Activated gamma-delta T cell treated with Interleukin-2 at 50 U/mL for 16 hours (primary cell): ENCODE results near the gene SDK2.
A peak's percentile ranks its signal among the peaks of the same experiment; 100 is the strongest.

Experiments
- DNase-seq: peaks from one replicate; pipeline ENCODE4 v3.0.0-alpha.2; 2020

Gene SDK2

DNA sequence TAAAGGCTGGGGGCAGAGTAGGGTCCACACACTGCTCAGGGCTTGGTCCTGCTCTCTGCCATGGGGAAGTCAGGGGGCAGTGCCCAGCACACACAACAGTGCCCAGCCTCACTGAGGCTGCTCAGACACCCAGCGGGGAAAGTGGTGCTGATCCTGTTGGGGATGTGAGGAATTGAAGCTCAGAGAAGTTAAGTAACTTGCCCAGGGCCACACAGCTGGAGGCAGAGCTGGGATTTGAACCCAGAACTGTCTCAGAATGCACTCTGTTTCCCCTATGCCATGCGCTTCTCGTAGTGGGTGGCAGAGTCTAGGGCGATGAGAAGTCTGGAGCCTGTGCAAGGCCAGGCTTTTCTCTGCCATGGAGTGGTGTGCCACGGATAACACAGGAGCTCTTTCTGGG lies 59.3 kb downstream of the SDK2 start:
- DNase-seq = no peak

DNA sequence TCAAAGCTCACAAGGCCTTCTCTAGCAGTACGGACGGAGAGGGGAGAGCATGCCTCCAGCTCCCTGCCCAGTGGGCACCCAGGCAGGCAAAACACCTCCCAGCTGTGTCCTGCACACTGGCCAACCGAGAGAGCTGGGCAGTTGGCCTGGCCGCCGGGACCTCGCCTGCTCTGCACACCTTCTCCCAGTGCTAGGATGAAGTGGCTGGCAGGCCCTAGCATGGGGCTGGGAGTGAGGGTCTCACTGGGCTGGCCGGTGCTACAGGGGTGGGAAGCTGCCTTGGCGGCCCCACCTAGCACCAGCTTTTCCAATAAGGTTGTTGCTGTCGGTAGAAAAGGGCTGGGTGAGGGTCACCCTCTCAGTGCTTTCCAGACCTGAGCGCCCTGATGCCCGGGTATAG lies 60.2 kb downstream of the SDK2 start:
- DNase-seq = no peak

DNA sequence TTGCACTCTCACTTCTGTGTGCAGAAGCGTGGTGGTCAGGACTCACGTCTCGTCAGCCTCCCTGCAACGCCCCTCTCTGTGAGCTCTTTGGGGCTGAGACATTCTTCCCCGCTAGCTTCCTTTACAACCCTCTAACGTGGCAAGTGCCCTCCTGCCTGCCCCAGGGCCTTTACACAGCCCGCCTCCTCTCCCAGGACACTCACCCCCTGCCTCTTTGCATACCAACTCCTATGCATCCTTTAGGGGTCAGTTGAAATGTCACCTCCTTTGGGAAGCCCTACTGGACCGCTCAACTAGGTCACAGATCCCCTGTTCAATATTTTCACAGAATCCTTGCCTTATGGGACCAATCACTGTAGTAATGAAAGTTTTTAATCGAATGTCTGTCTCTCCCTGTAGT lies 61.4 kb downstream of the SDK2 start:
- DNase-seq = no peak

DNA sequence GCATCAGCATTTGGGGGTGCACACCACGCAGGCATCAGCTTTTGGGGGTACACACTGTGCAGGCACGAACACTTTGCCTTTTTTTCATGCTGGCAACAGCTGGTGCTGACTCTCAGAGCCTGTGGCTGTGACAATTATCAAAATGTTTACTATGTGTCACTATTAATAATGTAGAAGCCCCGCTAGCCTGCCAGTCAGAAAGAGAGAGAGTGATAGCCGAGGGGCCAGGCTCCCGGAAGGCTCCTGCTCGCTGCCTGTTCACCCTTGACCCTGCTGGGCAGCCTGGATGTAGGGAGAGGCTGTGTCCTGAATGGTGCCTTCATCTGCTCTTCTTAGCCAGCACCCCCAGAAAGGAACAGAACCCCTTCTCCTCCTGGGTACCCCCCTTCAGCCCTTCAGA lies 61.9 kb downstream of the SDK2 start:
- DNase-seq = no peak

DNA sequence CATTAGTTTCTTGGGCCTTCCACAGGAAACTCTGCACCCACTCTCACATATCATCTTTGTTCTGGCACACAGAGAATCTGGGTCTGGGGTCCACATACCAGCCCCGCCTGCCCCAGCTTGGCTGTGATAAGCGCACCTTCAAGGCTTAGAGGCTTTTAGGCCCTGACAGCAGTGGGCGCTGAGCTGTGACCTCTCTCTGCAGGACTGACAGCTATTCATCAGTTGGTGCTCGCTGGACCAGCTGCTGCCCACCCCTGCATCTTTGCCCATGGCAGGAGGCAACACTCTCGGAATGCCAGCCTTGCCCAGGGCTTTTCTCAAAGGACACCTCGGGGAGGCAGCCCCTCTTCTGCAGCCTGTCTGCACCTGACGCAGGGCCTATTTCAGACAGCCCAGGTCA lies 62.9 kb downstream of the SDK2 start:
- DNase-seq = no peak

DNA sequence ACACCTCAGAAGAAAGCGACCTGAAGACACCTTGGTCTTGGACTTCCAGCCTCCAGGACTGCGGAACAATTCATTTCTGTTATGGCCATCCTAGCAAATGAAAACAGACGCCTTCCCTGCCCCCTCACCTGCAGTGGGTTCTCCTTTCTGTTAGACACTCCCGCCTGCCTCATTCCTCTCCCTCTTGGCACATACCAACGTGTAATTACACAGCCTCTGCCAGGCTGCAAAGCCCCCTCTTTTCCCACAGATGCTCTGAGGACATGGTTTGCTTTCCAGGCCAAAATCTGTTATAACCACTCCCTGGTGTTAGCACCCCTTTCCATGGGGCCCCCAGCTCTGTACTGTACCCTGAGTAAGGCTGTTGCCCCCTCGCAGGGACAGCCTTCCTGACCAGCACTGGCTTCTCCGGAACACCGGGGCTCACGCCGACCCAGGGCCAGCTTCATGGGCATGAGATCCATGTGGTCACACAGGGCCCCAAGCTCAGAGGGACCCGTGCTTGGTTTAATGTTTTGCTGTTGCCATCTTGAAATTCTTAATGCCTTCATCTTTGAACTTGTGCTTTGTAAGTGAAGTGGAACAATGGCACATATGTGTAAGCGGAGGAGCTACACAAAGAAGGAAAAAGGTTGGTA lies 64.1 kb downstream of the SDK2 start:
- no peak for DNase-seq

DNA sequence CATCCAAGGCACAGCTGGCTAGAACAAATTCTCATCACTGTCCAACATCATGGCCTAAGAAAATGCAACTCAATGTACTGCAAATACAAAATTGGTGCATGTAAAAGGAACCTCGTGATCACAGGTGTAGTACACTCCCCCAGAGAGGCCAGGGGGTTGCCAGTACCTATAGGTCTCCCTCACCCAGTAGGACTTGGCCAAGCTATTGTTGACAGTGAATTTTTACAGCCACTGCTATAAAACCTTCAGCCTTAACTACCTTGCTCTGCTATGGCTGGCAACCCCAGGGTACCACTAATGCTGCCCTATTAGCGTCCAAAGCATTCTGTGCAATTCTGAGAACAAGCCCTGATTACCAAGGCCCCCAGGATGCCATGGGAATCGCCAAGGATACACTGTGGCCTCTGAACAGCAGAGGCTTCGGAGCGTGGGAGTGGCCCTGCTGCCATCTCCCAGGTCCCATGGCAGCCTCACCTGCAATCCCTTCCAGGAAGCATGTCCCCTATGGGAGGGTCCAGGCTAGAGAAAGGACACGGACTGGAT lies 67.6 kb downstream of the SDK2 start:
- DNase-seq = no peak

DNA sequence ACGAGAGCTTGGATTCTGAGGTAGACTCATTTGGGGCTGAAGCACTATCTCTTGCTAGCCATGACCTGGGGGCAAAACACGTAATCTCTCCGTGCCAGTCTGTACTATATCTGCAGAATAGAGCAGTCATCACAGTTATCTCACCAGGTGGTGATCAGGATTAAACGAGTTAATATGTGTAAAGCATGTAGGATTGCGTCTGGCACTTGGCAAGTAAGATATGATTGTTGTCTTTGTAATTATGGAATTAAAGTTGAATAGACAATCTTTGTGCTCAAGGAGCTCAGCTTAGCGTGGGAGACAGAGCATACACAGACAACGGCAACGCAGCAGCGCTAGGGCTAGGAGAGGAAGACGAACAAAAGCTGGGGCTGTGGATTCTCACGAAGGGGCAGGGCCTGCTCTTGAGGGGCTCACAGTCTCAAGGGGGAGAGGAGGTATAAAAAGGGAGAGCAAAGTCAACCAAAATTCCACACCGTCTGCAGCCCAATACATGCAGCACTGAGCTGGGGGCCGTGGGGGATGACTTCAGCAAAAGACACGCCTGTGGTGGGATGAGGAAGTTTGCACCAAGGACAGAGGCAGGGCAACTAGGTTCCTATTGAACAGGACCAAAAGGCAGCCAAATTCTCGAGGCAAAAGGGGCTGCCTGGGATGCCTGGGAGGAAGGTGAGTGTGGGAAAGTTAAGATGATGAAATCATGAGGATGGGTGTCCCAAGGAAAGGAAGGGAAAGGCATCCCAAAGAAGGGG lies 68.6 kb downstream of the SDK2 start:
- DNase-seq = no peak

DNA sequence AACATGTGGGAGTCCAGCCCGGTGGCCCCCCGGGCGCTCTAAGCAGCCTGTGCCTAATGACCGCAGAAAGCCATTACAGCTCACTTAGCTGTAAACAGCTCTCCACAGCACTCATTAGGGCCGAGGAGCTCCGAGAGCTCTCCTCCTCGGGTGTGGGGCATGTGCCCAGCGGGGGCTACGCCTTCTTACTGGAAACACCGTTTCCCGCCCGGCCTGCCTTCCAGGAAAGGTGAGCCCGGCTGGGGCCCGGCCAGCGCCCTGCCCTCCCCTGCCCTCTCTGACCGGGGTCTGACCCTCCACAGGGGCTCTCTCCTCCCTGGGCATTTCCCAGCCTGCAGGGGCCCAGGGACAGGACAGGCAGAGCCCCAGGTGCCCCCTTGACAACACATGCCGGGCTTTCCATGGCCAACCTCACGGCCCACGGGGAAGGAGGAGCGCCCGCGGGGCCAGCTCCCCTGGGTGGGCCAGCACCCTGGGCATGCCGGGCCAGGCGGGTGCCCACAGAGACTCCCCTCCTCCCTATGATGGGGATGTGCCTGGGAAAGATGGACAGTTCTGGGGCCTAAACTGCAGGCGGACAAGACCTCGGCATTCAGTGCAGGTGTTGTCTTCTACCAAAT lies 72.6 kb downstream of the SDK2 start:
- no peak for DNase-seq

DNA sequence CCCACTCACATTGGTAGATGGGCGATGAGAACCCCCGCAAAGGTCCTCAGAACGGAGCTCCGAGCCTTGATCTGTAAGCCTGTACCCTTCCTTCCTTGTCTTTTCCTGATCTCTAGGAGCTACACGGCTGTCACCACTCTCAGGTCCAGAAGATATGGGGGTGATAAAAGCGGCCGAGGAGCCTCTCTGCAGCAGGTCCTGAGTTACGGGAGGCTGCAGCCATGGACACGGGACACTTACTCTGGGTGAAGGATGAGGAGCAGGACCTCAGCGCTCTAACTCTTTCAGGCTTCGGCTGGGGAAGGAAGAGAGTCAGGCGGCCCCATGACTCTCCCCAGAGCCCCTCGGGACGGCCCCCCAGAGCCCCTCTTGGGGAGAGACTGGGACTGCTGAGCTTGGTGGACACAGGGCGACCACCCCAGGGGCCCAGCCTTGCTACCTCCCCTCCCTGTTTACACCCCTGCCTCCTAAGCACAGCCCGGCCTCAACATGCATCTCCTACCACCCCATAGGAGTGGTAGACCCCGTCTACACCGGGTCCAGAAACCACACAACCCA lies 74.4 kb downstream of the SDK2 start:
- DNase-seq = no peak

DNA sequence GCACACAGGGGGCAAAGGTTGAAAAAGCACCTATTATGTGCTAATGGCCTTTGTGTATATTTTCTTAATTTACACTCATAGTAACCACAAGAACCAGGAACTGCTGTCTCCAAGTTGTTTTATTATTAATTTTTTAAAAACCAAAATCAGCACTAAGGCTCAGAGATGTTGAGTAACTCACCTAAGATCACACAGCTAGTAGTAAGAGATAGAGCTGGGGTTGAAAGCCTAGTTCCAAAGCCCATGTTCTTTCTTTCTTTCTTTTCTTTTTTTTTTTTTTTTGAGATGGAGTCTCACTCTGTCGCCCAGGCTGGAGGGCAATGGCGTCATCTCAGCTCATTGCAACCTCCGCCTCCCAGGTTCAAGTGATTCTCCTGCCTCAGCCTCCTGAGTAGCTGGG lies 75.3 kb downstream of the SDK2 start:
- DNase-seq = no peak

DNA sequence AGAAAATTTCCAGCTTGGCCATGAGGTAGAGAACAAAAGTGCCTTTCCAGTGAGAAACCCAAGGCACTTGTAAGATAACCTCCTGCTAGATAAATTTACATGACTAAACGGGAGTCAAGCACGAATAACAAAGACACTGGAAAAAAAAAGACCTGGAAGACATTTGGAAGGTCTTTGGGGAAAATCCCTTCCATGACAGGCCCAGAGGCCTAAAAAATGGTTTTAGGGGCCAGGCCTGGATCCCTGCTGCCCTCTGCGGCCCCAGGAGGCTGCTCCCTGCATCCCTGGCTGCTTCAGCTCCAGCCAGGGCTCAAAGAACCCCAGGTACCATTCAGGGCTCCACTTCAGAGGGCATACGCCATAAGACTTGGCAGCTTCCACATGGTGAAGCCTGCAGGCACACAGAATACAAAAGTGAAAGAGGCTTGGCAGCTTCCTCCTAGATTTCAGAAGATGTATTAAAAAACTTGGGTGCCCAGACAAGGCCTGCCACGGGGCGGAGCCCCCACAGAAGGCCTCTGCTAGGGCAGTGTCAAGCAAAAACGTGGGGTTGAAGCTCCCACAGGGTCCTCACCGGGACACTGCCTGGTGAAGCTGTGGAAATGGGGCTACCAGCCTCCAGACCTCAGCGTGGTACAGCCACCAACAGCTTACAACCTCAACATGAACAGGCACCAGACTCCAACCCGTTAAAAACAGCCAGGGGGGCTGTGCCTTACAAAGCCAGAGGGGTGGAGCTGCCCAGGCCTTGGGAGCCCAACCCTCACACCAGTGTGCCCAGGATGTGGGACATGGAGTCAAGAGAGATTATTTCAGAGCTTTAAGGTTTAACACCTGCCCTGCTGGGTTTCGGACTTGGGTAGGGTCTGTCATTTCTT lies 77.1 kb downstream of the SDK2 start:
- DNase-seq = peak; percentile 33

DNA sequence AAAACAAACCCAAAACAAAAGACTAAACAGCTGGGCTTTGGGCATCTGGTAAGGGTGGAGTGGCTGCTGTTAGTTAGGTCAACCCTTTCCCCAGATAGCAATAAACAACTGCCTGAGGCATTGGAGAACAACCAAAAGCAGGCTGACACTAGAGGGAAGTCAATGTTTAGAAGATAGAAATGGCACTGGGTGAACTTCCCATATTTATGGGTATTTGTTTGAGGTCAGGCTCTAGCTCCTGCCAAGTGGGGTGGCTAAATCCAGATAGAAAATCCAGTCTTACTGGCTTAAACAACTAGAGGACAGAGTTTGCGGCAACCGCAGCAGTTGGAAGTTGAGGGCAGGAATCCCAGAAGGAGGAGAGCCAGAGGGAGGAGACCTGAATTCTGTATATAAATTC lies 79.4 kb downstream of the SDK2 start:
- DNase-seq = no peak

DNA sequence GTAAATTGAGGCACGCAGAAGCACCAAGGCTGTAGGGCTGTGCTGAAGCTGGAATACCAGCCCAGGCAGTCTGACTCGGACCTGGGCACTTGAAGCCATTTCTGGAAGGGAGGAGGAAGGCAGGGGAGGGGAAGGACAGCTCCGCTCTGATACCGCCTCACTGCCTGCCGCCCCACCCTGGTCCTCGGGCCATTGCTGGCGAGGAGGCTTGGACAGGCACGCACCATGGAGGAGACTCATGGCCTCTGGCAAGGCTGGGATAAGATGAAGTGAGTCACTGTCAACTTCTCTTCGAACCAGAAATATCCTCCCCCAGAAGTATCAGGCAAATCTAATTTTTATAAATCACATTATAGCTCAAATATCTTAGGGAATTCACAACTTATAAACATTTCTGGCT lies 81.3 kb downstream of the SDK2 start:
- no peak for DNase-seq

DNA sequence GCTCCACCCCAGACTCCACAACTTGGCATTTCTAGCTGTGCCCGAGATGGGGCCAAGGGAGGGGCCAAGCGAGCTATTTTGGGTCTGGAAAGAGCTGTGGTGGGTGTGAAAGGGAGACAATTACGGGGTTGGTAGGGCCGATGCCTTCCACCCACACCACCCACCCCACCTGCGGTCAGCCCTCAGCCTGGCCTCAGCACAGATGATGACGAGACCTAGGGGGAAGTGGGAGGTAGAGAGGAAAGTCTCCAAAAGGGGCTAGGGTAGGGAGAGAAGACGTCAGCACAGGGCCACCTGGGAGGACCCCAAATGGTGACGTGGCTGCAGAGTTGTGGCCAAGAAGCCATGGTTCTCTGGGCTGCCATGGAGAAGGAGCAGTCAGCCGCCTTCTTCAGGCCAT lies 83.1 kb downstream of the SDK2 start:
- DNase-seq = no peak

DNA sequence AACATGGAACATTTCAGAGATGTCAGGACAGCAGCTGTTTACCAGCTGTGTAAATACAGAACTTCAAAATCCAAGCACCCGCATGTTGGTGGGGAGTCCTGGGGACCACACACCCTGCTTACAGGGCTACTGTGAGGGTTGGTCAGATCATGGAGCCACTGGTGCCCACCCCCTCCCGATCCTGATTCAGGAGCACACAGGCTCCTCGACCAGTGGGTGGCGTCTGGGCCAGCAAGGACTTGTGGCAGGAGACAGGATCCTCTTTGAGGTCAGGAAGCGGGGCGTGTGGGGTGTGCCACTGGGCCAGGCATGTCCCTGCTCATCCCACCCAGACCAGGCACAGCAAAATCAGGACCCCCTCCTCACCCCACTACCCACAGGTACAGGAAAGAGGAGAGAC lies 83.6 kb downstream of the SDK2 start:
- no peak for DNase-seq

DNA sequence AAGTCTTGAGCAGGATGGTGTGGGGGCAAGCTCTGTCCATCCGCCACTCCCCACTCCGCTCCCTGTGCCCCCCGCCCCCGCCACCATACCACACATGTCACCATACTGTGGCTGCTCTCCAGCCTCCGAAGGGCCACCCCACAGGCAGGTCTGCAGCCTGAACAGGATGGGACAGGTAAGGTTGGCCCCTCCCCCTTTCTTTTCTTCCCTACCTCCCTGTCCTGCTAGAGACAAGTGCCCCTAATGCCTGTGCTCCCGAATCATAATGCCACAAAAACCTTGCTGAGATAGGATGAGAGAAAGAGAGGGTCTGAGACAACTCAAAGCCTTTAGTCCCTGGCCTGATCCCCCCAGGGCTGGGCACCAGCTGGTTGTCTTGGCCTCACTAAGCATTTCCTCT lies 84.7 kb downstream of the SDK2 start:
- DNase-seq = no peak

DNA sequence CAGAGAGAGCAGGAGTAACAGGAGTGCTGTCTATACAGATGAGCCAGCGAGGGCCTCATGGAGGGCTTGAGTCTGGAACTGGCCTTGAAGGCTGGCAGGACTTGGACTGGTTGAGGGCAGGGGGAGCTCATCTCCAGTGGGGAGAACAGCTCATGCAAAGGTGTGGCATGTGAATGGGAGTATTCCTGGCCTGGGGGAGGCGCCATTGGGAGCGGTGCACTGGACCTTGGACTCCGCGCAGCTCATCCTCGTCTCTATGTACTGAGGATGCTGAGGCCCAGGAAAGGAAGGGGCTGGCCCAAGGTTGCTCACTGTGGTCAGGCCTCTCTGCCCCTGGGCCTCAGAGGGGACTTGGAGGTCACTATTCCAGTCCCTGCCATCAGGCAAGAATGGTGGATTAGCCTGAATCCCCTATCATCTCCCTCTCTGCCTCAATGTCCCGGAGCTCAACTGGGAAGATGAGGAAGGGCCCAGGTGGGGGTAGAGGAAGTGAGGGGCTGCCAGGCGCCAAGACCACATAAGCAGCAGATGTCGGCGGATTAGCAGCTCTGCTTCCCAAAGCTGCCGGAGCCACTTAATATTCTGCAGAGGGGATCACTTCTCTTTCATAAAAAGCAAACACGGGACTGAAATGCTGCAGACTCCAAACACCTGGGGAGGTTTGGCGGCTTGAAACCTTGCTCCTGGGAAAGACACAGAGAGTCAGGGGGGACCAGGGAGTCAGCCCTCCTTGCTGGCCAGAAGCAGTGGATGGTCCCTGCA lies 88.9 kb downstream of the SDK2 start:
- no peak for DNase-seq

DNA sequence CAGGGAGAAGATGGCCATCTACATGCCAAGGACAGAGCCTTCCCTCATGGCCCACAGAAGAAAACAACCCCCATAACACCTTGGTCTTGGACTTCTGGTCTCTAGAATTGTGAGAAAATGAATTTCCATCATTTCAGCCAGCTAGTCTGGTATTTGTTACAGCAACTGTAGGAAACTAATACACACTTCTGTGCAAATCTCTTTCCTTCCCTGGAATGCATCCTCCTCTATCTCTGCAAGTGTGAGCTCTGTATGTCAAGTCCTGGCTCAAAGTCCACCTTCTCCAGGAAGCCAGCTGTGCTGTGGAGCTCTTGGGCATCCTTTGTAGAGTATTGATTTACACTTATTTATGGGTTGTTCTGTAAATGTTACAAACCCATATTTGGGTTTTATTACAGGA lies 89.7 kb downstream of the SDK2 start:
- no peak for DNase-seq

DNA sequence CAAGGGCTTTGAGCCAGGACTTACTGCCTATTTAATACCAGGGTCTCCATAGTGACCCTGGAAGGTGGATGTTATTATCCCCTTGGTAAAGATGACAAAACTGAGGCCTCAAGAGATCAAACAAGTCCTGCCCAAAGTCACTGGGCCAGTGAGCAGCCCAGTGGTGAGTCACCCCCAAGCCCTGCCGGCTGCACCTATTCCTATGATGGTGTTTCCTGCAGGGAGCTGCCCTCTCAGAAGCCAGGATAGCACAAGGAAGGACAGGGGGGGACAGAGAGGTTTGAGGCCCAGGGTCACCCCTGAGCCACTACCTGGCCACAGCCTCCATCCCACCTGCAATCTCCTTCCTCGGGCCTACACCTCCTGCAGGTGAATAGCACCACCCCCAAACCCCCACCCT lies 90.9 kb downstream of the SDK2 start:
- no peak for DNase-seq

DNA sequence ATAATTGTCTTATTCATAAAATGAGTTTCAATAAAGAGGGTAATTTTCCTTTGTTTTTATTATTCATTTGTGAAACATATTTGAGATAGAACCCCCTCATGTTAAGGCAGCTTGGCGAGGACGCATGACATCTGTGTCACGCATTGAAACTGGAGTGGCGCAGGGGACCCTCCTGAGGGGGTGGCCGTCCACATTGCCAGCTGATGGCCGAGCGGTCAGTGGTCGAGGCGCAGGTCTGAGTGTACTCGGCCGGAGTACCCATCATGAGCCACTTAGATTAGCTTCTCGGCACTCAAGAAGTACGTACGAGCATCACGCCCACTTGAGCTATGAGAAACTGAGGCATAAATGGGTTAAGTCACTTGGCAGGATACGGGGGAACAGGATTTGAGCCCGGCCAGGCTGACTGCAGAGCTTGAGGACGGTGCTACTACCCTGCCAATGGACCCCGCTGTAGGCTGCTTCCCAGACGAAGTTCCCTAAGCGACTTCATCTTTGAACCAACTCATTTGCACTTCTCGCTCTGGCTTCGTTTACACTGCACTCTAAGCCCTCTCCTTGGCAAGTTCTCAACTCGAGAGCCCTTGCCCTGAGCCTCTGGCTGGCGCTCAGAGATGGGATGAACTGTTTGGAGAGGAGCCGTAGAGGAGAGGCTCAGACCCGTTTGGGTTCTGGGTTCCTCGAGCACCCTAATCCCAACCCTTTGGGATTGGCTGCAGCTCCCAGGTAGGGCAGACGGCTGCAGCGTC lies 91.8 kb downstream of the SDK2 start:
- no peak for DNase-seq
